HepG2 (cell line): ENCODE measurements around the gene CTDSP1. TPM values are rescaled to one million over a fixed set of nuclear protein-coding genes. Genes with fewer than 3 reads are reported as not detected.

Experiments used
- ATF7-NPFF ChIP-seq: sonication (generic); formaldehyde crosslinking; IDR thresholded peaks from 2 replicates; pipeline ENCODE4 v1.8.1; 2023; ENCODE audit warnings: mild to moderate bottlenecking, low read depth, missing genetic modification reagents, moderate library complexity
- BORCS8-MEF2B ChIP-seq: sonication (generic); formaldehyde crosslinking; IDR thresholded peaks from 2 replicates; pipeline ENCODE4 v1.8.0; 2022; ENCODE audit warnings: mild to moderate bottlenecking, missing genetic modification reagents
- CHCHD3 ChIP-seq: sonication (generic); formaldehyde crosslinking; IDR thresholded peaks from 2 replicates; pipeline ENCODE4 v1.8.0; 2022; ENCODE audit warnings: mild to moderate bottlenecking, missing genetic modification reagents, moderate library complexity
- CHD2 ChIP-seq: IDR thresholded peaks from 2 replicates; pipeline ENCODE4 v1.6.1; 2011; ENCODE audit warnings: low read depth, low read length, improper control_type of control experiment
- JUN ChIP-seq: sonication (generic); formaldehyde crosslinking; IDR thresholded peaks from 2 replicates; pipeline ENCODE4 v1.4.0; 2020; ENCODE audit warnings: mild to moderate bottlenecking, missing genetic modification reagents
- KLF11 ChIP-seq: IDR thresholded peaks from 2 replicates; pipeline ENCODE4 v1.6.1; 2016; ENCODE audit warnings: missing compliant biosample characterization
- KLF6 ChIP-seq: IDR thresholded peaks from 2 replicates; pipeline ENCODE4 v1.8.0; 2016; ENCODE audit warnings: missing biosample characterization, missing genetic modification reagents
- MATR3 ChIP-seq: sonication (generic); formaldehyde crosslinking; IDR thresholded peaks from 2 replicates; pipeline ENCODE4 v1.4.0; 2020; ENCODE audit warnings: missing genetic modification reagents
- NRL ChIP-seq: sonication (generic); formaldehyde crosslinking; IDR thresholded peaks from 2 replicates; pipeline ENCODE4 v1.5.0; 2020; ENCODE audit warnings: missing genetic modification reagents, mild to moderate bottlenecking, moderate library complexity, borderline replicate concordance
- RBM39 ChIP-seq: fragments of 200-400 bp; formaldehyde crosslinking; IDR thresholded peaks from one replicate; pipeline ENCODE4 v1.6.1; 2018; ENCODE audit warnings: antibody characterized with exemption, mild to moderate bottlenecking, low read depth, low read length; ENCODE audit not compliant: poor library complexity, severe bottlenecking
- SCMH1 ChIP-seq: sonication (generic); formaldehyde crosslinking; IDR thresholded peaks from 2 replicates; pipeline ENCODE4 v1.9.0; 2021; ENCODE audit warnings: missing genetic modification reagents, mild to moderate bottlenecking, borderline replicate concordance
- ZKSCAN5 ChIP-seq: sonication (generic); formaldehyde crosslinking; IDR thresholded peaks from 2 replicates; pipeline ENCODE4 v1.5.1; 2020; ENCODE audit warnings: mild to moderate bottlenecking, missing genetic modification reagents
- ZNF17 ChIP-seq: sonication (generic); formaldehyde crosslinking; IDR thresholded peaks from 2 replicates; pipeline ENCODE4 v1.5.0; 2020; ENCODE audit warnings: mild to moderate bottlenecking, missing genetic modification reagents
- ZNF766 ChIP-seq: sonication (generic); formaldehyde crosslinking; IDR thresholded peaks from 2 replicates; pipeline ENCODE4 v1.5.0; 2020; ENCODE audit warnings: missing genetic modification reagents, borderline replicate concordance
- ZSCAN12 ChIP-seq: sonication (generic); formaldehyde crosslinking; IDR thresholded peaks from 2 replicates; pipeline ENCODE4 v1.9.0; 2021; ENCODE audit warnings: mild to moderate bottlenecking, missing genetic modification reagents
- polyA plus RNA-seq, 8 experiments: library from polyadenylated mRNA; depleted of rRNA in 3 of 8; stranded (reverse) in 7 of 8; unstranded in 1 of 8; fragments of >200 nt; fragmentation: Illumina TruSeq in 4 of 8; extraction: Trizol in 4 of 8; gene quantifications; 2 replicates each; pipeline versions ENCODE4 v1.2.1 to v1.2.3, GENCODE V29; 2011 to 2016; ENCODE audit warnings: low read depth in 4 of 8, missing spikeins in 1 of 8, mixed read lengths in 1 of 8; ENCODE audit not compliant: insufficient read depth in 1 of 8
- total RNA-seq, 5 experiments: library from RNA; depleted of rRNA; stranded (reverse); fragments of >200 nt; fragmentation: Illumina TruSeq; extraction: Trizol; gene quantifications; 2 replicates each; pipeline ENCODE4 v1.2.3, GENCODE V29; 2016; ENCODE audit warnings: low read depth in 1 of 5
- TF ChIP-seq, protein P1 (sequence below): sonication (generic); formaldehyde crosslinking; IDR thresholded peaks from 2 replicates; pipeline ENCODE4 v1.5.0; 2020; ENCODE audit warnings: missing genetic modification reagents
- TF ChIP-seq, protein P2 (sequence below): sonication (generic); formaldehyde crosslinking; IDR thresholded peaks from 2 replicates; pipeline ENCODE4 v1.4.0; 2020; ENCODE audit warnings: mild to moderate bottlenecking, missing genetic modification reagents
- TF ChIP-seq, protein P3 (sequence below): sonication (generic); formaldehyde crosslinking; IDR thresholded peaks from 2 replicates; pipeline ENCODE4 v1.4.0; 2020; ENCODE audit warnings: missing genetic modification reagents, borderline replicate concordance
- TF ChIP-seq, protein P4 (sequence below): sonication (generic); formaldehyde crosslinking; IDR thresholded peaks from 2 replicates; pipeline ENCODE4 v1.5.0; 2020; ENCODE audit warnings: mild to moderate bottlenecking, low read depth, missing genetic modification reagents, borderline replicate concordance

The CTDSP1 gene
- total and polyA plus RNA-seq, 2 of the 13 experiments (the other 11 are each of a cell fraction or from before 2014, with no cell fraction given) = 91.0 to 268 TPM

DNA sequence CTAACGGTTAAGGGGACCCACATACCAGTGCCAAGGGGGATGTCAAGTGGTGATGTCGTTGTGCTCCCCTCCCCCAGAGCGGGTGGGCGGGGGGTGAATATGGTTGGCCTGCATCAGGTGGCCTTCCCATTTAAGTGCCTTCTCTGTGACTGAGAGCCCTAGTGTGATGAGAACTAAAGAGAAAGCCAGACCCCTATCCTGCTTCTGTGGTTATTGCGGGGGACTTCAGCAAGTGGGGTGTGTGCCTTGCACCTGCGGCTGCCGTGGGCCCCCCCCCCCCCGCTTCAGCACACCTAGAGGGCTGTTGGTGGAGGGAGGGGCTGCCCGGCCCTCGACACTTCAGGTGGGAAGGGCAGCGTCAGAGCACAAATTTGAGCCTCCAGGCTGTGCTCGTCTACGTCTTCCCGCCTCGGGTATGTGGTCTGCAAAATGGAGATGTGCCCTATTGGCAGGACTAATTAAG is 6.1 kb downstream of the CTDSP1 start (continued):
- no peak for TF ChIP-seq ZKSCAN5 (CRISPR knock-in tag)
- 0 out of 2 replicates have a peak, but pooled peaks have one; percentile 73 for TF ChIP-seq ZNF17 (CRISPR knock-in tag)
- TF ChIP-seq, protein P1, sequence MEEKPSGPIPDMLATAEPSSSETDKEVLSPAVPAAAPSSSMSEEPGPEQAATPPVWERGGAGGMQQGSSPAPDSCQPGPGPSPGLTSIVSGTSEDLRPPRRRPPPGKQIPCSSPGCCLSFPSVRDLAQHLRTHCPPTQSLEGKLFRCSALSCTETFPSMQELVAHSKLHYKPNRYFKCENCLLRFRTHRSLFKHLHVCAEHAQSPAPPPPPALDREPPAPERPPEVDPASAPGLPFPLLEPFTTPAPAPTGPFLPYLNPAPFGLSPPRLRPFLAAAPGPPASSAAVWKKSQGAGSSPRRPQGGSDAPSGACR = peak; percentile 46; the same call in 1 of the 2 replicates
- TF ChIP-seq ZNF766 (CRISPR knock-in tag) = no peak
- TF ChIP-seq MATR3 = no peak
- TF ChIP-seq SCMH1 (CRISPR knock-in tag) = no peak
- TF ChIP-seq BORCS8-MEF2B (CRISPR knock-in tag) = peak; percentile 90
- TF ChIP-seq, protein P2, sequence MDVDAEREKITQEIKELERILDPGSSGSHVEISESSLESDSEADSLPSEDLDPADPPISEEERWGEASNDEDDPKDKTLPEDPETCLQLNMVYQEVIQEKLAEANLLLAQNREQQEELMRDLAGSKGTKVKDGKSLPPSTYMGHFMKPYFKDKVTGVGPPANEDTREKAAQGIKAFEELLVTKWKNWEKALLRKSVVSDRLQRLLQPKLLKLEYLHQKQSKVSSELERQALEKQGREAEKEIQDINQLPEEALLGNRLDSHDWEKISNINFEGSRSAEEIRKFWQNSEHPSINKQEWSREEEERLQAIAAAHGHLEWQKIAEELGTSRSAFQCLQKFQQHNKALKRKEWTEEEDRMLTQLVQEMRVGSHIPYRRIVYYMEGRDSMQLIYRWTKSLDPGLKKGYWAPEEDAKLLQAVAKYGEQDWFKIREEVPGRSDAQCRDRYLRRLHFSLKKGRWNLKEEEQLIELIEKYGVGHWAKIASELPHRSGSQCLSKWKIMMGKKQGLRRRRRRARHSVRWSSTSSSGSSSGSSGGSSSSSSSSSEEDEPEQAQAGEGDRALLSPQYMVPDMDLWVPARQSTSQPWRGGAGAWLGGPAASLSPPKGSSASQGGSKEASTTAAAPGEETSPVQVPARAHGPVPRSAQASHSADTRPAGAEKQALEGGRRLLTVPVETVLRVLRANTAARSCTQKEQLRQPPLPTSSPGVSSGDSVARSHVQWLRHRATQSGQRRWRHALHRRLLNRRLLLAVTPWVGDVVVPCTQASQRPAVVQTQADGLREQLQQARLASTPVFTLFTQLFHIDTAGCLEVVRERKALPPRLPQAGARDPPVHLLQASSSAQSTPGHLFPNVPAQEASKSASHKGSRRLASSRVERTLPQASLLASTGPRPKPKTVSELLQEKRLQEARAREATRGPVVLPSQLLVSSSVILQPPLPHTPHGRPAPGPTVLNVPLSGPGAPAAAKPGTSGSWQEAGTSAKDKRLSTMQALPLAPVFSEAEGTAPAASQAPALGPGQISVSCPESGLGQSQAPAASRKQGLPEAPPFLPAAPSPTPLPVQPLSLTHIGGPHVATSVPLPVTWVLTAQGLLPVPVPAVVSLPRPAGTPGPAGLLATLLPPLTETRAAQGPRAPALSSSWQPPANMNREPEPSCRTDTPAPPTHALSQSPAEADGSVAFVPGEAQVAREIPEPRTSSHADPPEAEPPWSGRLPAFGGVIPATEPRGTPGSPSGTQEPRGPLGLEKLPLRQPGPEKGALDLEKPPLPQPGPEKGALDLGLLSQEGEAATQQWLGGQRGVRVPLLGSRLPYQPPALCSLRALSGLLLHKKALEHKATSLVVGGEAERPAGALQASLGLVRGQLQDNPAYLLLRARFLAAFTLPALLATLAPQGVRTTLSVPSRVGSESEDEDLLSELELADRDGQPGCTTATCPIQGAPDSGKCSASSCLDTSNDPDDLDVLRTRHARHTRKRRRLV (CRISPR knock-in tag) = no peak
- peak; percentile 55 for TF ChIP-seq RBM39
- TF ChIP-seq, protein P3, sequence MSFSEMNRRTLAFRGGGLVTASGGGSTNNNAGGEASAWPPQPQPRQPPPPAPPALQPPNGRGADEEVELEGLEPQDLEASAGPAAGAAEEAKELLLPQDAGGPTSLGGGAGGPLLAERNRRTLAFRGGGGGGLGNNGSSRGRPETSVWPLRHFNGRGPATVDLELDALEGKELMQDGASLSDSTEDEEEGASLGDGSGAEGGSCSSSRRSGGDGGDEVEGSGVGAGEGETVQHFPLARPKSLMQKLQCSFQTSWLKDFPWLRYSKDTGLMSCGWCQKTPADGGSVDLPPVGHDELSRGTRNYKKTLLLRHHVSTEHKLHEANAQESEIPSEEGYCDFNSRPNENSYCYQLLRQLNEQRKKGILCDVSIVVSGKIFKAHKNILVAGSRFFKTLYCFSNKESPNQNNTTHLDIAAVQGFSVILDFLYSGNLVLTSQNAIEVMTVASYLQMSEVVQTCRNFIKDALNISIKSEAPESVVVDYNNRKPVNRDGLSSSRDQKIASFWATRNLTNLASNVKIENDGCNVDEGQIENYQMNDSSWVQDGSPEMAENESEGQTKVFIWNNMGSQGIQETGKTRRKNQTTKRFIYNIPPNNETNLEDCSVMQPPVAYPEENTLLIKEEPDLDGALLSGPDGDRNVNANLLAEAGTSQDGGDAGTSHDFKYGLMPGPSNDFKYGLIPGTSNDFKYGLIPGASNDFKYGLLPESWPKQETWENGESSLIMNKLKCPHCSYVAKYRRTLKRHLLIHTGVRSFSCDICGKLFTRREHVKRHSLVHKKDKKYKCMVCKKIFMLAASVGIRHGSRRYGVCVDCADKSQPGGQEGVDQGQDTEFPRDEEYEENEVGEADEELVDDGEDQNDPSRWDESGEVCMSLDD = no peak; the same call in 1 of the 2 replicates
- no peak for TF ChIP-seq CHD2
- 0 out of 2 replicates have a peak, but pooled peaks have one; percentile 3 for TF ChIP-seq KLF11 (CRISPR knock-in tag)
- TF ChIP-seq, protein P4, sequence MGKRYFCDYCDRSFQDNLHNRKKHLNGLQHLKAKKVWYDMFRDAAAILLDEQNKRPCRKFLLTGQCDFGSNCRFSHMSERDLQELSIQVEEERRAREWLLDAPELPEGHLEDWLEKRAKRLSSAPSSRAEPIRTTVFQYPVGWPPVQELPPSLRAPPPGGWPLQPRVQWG (CRISPR knock-in tag) = no peak
- no peak for TF ChIP-seq CHCHD3 (CRISPR knock-in tag)
- peak; percentile 25; the same call in 1 of the 2 replicates for TF ChIP-seq JUN (CRISPR knock-in tag)
- no peak; the same call in 1 of the 2 replicates for TF ChIP-seq ATF7-NPFF (CRISPR knock-in tag)
- TF ChIP-seq NRL (CRISPR knock-in tag) = no peak; the same call in none of the 2 replicates
- no peak for TF ChIP-seq KLF6 (CRISPR knock-in tag)
- TF ChIP-seq ZSCAN12 (CRISPR knock-in tag) = no peak
